Activated CD8-positive, alpha-beta memory T cell treated with anti-CD3 and anti-CD28 coated beads for 48 hours (primary cell): ENCODE results near the gene TSNAXIP1.
"Not testable (repeated sequence)": the region's sequence is repeated elsewhere in the genome, so short reads cannot be mapped to it uniquely, and the experiment has no call there.

Experiments used
- DNase-seq, 3 experiments: peaks; one replicate each; pipeline ENCODE4 v3.0.0-alpha.2; 2020; ENCODE audit warnings: low read depth in 2 of 3, low spot score in 2 of 3

Gene TSNAXIP1

GRCh38 chr16:67833415-67834241 is 26.9 kb downstream of the TSNAXIP1 start:
- DNase-seq, result peak; percentile 83 to 91 (median 86)

GRCh38 chr16:67834242-67834614 is 27.5 kb downstream of the TSNAXIP1 start:
- DNase-seq, result no peak

- DNase-seq, result not testable (repeated sequence)
These were observed 30.5 kb downstream of the TSNAXIP1 start for GRCh38 chr16:67837190-67837589.

GRCh38 chr16:67837811-67838210 is 31.1 kb downstream of the TSNAXIP1 start:
- DNase-seq, result no peak

- no peak for DNase-seq
These were observed 34.6 kb downstream of the TSNAXIP1 start for GRCh38 chr16:67841198-67841815.

- peak; percentile 84 to 90 (median 87) for DNase-seq
These were observed 35.3 kb downstream of the TSNAXIP1 start, which contains the start of gene THAP11 for GRCh38 chr16:67841816-67842508. TSS of gene THAP11 (plus strand) at chr16:67842320. CDS start at chr16:67842555, 235 bp downstream.

GRCh38 chr16:67842509-67843342 is 36.0 kb downstream of the TSNAXIP1 start:
- peak; percentile 37 to 42 (median 41) for DNase-seq

GRCh38 chr16:67843343-67843765 is 36.7 kb downstream of the TSNAXIP1 start:
- DNase-seq, result peak in 1 of 3 experiments; percentile 7

- no peak for DNase-seq
These were observed 37.8 kb downstream of the TSNAXIP1 start for GRCh38 chr16:67844497-67844896.

- no peak for DNase-seq
These were observed 38.8 kb downstream of the TSNAXIP1 start for GRCh38 chr16:67845291-67846062.

- no peak for DNase-seq
These were observed 39.3 kb downstream of the TSNAXIP1 start for GRCh38 chr16:67846063-67846319.

GRCh38 chr16:67846320-67847063 is 39.8 kb downstream of the TSNAXIP1 start, which contains the start of gene NUTF2:
TSS of gene NUTF2 (plus strand) at chr16:67846933. CDS start at chr16:67865131, 18,198 bp downstream.
- DNase-seq, result peak; percentile 88 to 92 (median 90)

GRCh38 chr16:67847064-67847861 is 40.6 kb downstream of the TSNAXIP1 start, which contains the start of gene CENPT:
TSS of gene CENPT (minus strand) at chr16:67847693. CDS start at chr16:67833859, 13,834 bp downstream.
- DNase-seq, result peak in 2 of 3 experiments; percentile 22 to 31

- no peak for DNase-seq
These were observed 41.4 kb downstream of the TSNAXIP1 start for GRCh38 chr16:67848118-67848517.

- no peak for DNase-seq
These were observed 47.0 kb downstream of the TSNAXIP1 start for GRCh38 chr16:67853670-67854069.

- DNase-seq, result no peak
These were observed 49.1 kb downstream of the TSNAXIP1 start for GRCh38 chr16:67855789-67856188.

GRCh38 chr16:67856927-67857546 is 50.3 kb downstream of the TSNAXIP1 start:
- no peak for DNase-seq
